Glutamatergic neuron (in vitro differentiated cells): ENCODE measurements around the gene DKK3. TPM values are rescaled to one million over a fixed set of nuclear protein-coding genes. Genes with fewer than 3 reads are reported as not detected.

Experiments
- DNase-seq: peaks from one replicate; pipeline ENCODE4 v3.0.0; 2022
- H3K27ac Mint-ChIP-seq: one replicate; pipeline ENCODE4 v1.8.0; 2020; ENCODE audit warnings: mild to moderate bottlenecking, mixed read lengths, inconsistent platforms; ENCODE audit not compliant: unreplicated experiment
- H3K27me3 Mint-ChIP-seq: one replicate; pipeline ENCODE4 v1.8.0; 2020; ENCODE audit warnings: mild to moderate bottlenecking, moderate library complexity, mixed read lengths, inconsistent platforms; ENCODE audit not compliant: unreplicated experiment
- H3K36me3 Mint-ChIP-seq: one replicate; pipeline ENCODE4 v1.8.0; 2020; ENCODE audit warnings: mild to moderate bottlenecking, mixed read lengths, inconsistent platforms; ENCODE audit not compliant: unreplicated experiment
- H3K4me1 Mint-ChIP-seq: one replicate; pipeline ENCODE4 v1.8.0; 2020; ENCODE audit warnings: mild to moderate bottlenecking, low read depth, mixed read lengths, inconsistent platforms; ENCODE audit not compliant: unreplicated experiment
- H3K4me3 Mint-ChIP-seq: one replicate; pipeline ENCODE4 v1.8.0; 2020; ENCODE audit warnings: mild to moderate bottlenecking, mixed read lengths, inconsistent platforms; ENCODE audit not compliant: unreplicated experiment
- H3K9me3 Mint-ChIP-seq: one replicate; pipeline ENCODE4 v1.8.0; 2020; ENCODE audit warnings: mild to moderate bottlenecking, moderate library complexity, mixed read lengths, inconsistent platforms; ENCODE audit not compliant: unreplicated experiment
- CTCF ChIP-seq: fragments of 200-600 bp; sonication (generic); IDR thresholded peaks from one replicate; pipeline ENCODE4 v1.5.0; 2021; ENCODE audit not compliant: partially characterized antibody, unreplicated experiment
- total RNA-seq: library from RNA; stranded (reverse); fragmentation: NEBNext Ultra II Directional; extraction: Animal tissue kit (Norgen Biotek cat#: 25700); gene quantifications from one replicate; pipeline ENCODE4 v1.2.1, GENCODE V29; 2021; ENCODE audit not compliant: unreplicated experiment

Gene DKK3
- total RNA-seq, 1 donor from 2014 or later = 131 TPM

- no peak for TF ChIP-seq CTCF
- no peak for DNase-seq
- Mint-ChIP-seq H3K27ac (peak overlapping the region; percentile 15), H3K4me1 (peaks cover 50% of the 10 kb centered on the region), H3K27me3 (peaks cover 4% of the 10 kb centered on the region), H3K4me3 (no peak overlapping the region), H3K36me3 (no peaks in the 10 kb centered on the region), H3K9me3 (peaks cover 5% of the 10 kb centered on the region)
Observed at GRCh38 chr11:11973361-11973800, 35.0 kb downstream of the DKK3 start.

DNA sequence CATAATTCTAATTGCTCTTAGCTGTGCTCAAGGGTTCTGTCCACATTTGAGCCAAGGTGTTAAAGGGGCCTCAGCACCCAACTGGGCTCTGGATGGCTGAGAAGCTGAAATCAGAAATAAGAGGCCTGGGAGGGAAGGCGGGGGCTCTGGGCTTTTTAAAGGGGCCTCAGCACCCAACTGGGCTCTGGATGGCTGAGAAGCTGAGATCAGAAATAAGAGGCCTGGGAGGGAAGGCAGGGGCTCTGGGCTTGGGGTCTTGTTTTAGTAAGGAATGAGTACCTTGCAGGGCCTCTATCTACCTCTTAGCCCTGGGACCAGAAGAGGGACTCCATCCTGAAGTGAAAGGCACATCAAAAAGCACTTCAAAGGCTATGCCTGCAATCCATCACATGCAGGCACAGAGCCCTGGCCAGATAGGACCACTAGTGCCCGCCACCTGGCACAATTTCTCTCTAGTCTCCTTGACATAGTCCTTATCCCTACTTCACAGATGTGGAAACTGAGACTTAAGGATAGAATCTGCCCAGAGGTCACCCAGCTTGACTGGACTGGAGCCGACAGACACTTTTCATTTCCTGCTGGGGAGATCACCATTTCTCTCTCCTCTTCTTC, 35.6 kb downstream of the DKK3 start:
- H3K36me3 Mint-ChIP-seq = no peaks in the 10 kb centered on the region
- TF ChIP-seq CTCF = no peak
- no peak overlapping the region for H3K4me3 Mint-ChIP-seq
- H3K27me3 Mint-ChIP-seq = peaks cover 2% of the 10 kb centered on the region
- H3K4me1 Mint-ChIP-seq = peaks cover 50% of the 10 kb centered on the region
- peaks cover 4% of the 10 kb centered on the region for H3K9me3 Mint-ChIP-seq
- H3K27ac Mint-ChIP-seq = no peak overlapping the region
- no peak for DNase-seq

GRCh38 chr11:11971906-11972547, 36.4 kb downstream of the DKK3 start:
- Mint-ChIP-seq H3K27me3 (peaks cover 7% of the 10 kb centered on the region), H3K9me3 (peaks cover 8% of the 10 kb centered on the region), H3K4me1 (peaks cover 53% of the 10 kb centered on the region), H3K36me3 (no peaks in the 10 kb centered on the region), H3K4me3 (no peak overlapping the region), H3K27ac (no peak overlapping the region)
- DNase-seq = no peak
- TF ChIP-seq CTCF = no peak

GRCh38 chr11:11970556-11970955, 37.9 kb downstream of the DKK3 start:
- no peak for DNase-seq
- no peak overlapping the region for H3K27ac Mint-ChIP-seq
- no peak for TF ChIP-seq CTCF
- no peak overlapping the region for H3K4me3 Mint-ChIP-seq
- peaks cover 16% of the 10 kb centered on the region for H3K9me3 Mint-ChIP-seq
- peaks cover 13% of the 10 kb centered on the region for H3K27me3 Mint-ChIP-seq
- H3K4me1 Mint-ChIP-seq = peaks cover 51% of the 10 kb centered on the region
- H3K36me3 Mint-ChIP-seq = peaks cover 5% of the 10 kb centered on the region

DNA sequence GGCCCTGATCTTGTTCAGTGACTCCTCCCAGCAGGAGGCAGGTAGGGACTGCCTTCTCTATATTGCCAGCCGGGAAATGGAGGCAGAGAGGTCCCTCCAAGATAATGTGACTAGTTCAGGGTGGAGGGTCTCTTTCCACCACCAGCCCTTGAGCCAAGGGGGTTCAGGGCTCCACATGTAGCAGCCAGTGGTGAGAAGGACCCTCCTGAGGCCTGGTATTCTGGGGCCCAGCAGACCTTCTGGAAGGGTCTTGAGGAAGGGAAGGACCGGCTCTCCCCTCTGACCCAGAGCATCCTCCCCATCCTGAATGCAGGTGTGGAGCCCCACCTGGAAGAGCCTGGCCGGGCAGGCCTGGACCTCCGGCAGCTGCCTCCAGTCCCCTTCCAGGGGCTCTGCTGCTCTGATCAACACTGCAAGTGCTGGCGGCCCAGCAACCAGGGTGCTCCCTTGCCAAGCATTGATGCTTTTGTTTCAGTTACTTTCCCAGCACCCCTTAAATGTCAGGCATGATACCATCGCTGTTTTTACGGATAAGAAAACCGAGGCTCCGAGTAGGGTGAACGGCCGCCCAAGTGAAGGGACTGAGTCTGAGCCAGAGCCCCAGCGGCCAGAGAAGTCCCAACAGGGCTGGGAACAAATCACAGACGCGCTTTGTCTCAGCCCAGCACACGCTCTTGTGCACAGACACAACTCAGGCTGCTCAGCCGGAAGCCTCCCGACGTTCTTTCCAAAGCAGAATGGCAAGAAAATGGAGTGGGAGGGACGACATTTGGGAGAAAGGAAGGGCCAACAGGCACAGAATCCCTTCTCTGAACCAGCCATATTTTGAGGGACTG, 38.8 kb downstream of the DKK3 start:
- peaks cover 5% of the 10 kb centered on the region for H3K36me3 Mint-ChIP-seq
- DNase-seq = no peak
- H3K27ac Mint-ChIP-seq = peak overlapping the region; percentile 73
- peaks cover 51% of the 10 kb centered on the region for H3K4me1 Mint-ChIP-seq
- H3K9me3 Mint-ChIP-seq = peaks cover 16% of the 10 kb centered on the region
- H3K27me3 Mint-ChIP-seq = peaks cover 16% of the 10 kb centered on the region
- no peak overlapping the region for H3K4me3 Mint-ChIP-seq
- no peak for TF ChIP-seq CTCF
